Measurements from ENCODE around the gene IFI27L2.

DNA sequence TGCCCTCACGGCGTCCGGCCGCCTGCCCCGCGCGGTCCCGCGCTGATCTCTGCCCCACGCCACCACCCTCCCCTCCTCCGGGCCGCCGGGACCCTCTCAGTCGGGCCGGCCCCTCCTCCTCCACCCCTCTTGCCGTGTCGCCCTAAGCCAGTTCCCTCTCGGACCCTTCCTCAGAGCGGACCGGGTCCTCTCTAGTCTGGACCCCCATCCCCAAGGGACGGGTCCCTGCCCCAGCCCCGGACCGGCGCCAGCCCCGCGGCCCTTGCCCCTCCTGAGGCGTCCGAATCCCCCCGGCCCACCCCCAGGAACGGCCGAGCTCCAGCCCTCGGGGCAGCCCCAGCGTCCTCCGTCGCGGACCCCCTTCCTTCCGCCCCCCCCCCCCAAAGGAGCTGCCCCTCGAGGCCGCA is 45.2 kb upstream of the IFI27L2 start:
- TF ChIP-seq, protein P1, sequence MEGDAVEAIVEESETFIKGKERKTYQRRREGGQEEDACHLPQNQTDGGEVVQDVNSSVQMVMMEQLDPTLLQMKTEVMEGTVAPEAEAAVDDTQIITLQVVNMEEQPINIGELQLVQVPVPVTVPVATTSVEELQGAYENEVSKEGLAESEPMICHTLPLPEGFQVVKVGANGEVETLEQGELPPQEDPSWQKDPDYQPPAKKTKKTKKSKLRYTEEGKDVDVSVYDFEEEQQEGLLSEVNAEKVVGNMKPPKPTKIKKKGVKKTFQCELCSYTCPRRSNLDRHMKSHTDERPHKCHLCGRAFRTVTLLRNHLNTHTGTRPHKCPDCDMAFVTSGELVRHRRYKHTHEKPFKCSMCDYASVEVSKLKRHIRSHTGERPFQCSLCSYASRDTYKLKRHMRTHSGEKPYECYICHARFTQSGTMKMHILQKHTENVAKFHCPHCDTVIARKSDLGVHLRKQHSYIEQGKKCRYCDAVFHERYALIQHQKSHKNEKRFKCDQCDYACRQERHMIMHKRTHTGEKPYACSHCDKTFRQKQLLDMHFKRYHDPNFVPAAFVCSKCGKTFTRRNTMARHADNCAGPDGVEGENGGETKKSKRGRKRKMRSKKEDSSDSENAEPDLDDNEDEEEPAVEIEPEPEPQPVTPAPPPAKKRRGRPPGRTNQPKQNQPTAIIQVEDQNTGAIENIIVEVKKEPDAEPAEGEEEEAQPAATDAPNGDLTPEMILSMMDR (IDR thresholded peaks at IDR 0.05) = no peak
- TF ChIP-seq ZFX (IDR thresholded peaks at IDR 0.05; ENCODE audit: borderline replicate concordance) = no peak

All from 22Rv1 (cell line).